Parathyroid adenoma (tissue), 2 donors: ENCODE data around the gene ITGB1BP2.
"Not testable (repeated sequence)": the region's sequence is repeated elsewhere in the genome, so short reads cannot be mapped to it uniquely, and the experiment has no call there.

Experiments used
- H2AFZ ChIP-seq: fragments of 300-600 bp; sonication (generic); one replicate; pipeline ENCODE4 v1.7.0; 2017; ENCODE audit warnings: antibody characterized with exemption, mild to moderate bottlenecking
- H3K27ac ChIP-seq: fragments of 300-600 bp; sonication (generic); one replicate; pipeline ENCODE4 v1.7.0; 2017
- H3K27me3 ChIP-seq: fragments of 300-600 bp; sonication (generic); one replicate; pipeline ENCODE4 v1.7.0; 2017; ENCODE audit warnings: low read length; ENCODE audit not compliant: control insufficient read depth, insufficient read depth
- H3K36me3 ChIP-seq: fragments of 300-600 bp; sonication (generic); one replicate; pipeline ENCODE4 v1.7.0; 2017; ENCODE audit warnings: low read length; ENCODE audit not compliant: control insufficient read depth, insufficient read depth
- H3K4me1 ChIP-seq: fragments of 300-600 bp; sonication (generic); one replicate; pipeline ENCODE4 v1.7.0; 2017; ENCODE audit warnings: control low read depth
- H3K4me2 ChIP-seq: fragments of 300-600 bp; sonication (generic); one replicate; pipeline ENCODE4 v1.7.0; 2017; ENCODE audit warnings: low read length
- H3K4me3 ChIP-seq: fragments of 300-600 bp; sonication (generic); one replicate; pipeline ENCODE4 v1.7.0; 2017; ENCODE audit warnings: low read depth, low read length
- H3K79me2 ChIP-seq: fragments of 300-600 bp; sonication (generic); one replicate; pipeline ENCODE4 v1.7.0; 2017; ENCODE audit warnings: control low read depth
- H3K9ac ChIP-seq: fragments of 300-600 bp; sonication (generic); one replicate; pipeline ENCODE4 v1.7.0; 2017; ENCODE audit warnings: mild to moderate bottlenecking
- H3K9me3 ChIP-seq: fragments of 300-600 bp; sonication (generic); one replicate; pipeline ENCODE4 v1.7.0; 2017; ENCODE audit warnings: low read length; ENCODE audit not compliant: control insufficient read depth
- TF ChIP-seq, protein P1 (sequence below): fragments of 300-600 bp; sonication (generic); IDR thresholded peaks from one replicate; pipeline ENCODE4 v1.7.0; 2017; ENCODE audit warnings: antibody characterized with exemption, mild to moderate bottlenecking
- donor health status: primary hyperparathyroidism.

ITGB1BP2 gene

DNA sequence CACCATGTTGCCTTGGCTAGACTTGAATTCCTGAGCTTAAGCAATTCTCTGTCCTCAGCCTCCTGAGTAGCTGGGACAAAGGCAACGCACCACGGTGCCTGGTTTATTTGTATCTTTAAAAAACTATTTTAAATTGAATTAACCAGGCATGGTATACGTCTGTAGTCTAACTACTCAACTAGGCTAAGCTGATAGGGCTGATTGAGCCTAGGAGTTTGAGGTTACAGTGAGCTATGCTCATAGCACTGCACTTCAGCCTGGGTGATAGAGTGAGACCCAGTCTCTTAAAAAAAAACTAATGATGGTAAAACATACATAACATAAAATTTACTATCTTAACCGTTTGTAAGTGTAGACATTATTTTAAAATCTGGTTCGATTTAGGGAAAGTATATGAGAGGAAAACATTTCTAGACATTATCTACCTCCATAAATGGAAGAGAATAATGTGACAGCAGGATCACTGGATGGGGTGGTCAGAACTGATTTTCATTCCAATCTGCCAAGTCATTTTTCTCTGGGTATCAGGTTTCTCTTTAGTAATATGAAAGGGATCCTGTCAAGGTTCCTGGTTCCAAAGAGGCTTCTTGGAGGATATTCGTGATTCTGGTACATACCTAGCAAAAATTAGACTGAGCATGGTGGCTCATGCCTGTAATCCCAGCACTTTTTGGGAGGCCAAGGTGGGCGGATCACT lies 8.7 kb upstream of the ITGB1BP2 start:
- Histone ChIP-seq H3K4me1 (no peaks in the 10 kb centered on the region), H3K9me3 (no peaks in the 10 kb centered on the region), H3K27me3 (no peaks in the 10 kb centered on the region), H3K79me2 (peaks cover 3% of the 10 kb centered on the region), H3K4me2 (no peak overlapping the region), H3K27ac (no peak overlapping the region), H3K36me3 (no peaks in the 10 kb centered on the region), H3K4me3 (no peak overlapping the region), H2AFZ (no peak overlapping the region), H3K9ac (no peak overlapping the region)
- TF ChIP-seq, protein P1, sequence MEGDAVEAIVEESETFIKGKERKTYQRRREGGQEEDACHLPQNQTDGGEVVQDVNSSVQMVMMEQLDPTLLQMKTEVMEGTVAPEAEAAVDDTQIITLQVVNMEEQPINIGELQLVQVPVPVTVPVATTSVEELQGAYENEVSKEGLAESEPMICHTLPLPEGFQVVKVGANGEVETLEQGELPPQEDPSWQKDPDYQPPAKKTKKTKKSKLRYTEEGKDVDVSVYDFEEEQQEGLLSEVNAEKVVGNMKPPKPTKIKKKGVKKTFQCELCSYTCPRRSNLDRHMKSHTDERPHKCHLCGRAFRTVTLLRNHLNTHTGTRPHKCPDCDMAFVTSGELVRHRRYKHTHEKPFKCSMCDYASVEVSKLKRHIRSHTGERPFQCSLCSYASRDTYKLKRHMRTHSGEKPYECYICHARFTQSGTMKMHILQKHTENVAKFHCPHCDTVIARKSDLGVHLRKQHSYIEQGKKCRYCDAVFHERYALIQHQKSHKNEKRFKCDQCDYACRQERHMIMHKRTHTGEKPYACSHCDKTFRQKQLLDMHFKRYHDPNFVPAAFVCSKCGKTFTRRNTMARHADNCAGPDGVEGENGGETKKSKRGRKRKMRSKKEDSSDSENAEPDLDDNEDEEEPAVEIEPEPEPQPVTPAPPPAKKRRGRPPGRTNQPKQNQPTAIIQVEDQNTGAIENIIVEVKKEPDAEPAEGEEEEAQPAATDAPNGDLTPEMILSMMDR: no peak

DNA sequence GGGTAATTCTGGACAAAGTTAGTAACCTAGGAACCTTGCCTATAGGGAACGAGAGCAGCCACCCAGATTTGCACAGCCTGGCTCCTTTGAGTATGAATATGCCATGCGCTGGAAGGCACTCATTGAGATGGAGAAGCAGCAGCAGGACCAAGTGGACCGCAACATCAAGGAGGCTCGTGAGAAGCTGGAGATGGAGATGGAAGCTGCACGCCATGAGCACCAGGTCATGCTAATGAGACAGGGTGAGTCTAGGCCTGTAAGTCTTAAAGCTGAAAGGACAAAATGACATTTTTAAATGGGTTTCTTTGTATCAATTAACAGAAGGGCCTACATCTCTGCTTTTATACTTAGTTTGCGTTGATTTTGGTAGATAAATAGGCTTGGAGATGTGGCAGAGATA lies 4.7 kb upstream of the ITGB1BP2 start:
- Histone ChIP-seq H3K4me3 (no peak overlapping the region), H3K27ac (no peak overlapping the region), H3K4me1 (no peaks in the 10 kb centered on the region), H3K79me2 (no peaks in the 10 kb centered on the region), H3K9ac (no peak overlapping the region), H3K4me2 (no peak overlapping the region), H3K36me3 (no peaks in the 10 kb centered on the region), H2AFZ (no peak overlapping the region), H3K9me3 (no peaks in the 10 kb centered on the region), H3K27me3 (no peaks in the 10 kb centered on the region)
- TF ChIP-seq, protein P1: no peak

DNA sequence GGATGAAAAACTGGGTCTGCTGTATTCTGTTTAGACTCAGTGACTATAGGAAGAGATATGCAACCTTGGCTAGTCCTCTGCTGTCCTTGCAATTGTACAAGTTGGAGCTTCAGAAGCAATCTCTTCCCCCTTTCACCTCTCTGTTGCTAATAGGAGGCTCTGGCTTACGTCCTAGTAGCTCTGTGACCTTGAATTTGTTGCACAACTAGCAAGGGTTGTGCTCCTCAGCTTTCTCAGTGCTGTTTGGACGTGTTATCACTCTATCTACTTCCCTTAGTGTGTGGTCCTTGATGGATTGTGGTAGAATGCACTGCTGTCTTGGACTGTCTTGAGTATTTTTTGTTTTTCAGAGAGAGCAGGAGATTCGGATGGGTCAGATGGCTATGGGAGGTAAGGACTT lies 3.4 kb upstream of the ITGB1BP2 start:
- Histone ChIP-seq H3K36me3 (no peaks in the 10 kb centered on the region), H3K9ac (no peak overlapping the region), H3K79me2 (no peaks in the 10 kb centered on the region), H3K27me3 (no peaks in the 10 kb centered on the region), H3K4me3 (no peak overlapping the region), H3K9me3 (no peaks in the 10 kb centered on the region), H3K4me1 (no peaks in the 10 kb centered on the region), H3K27ac (no peak overlapping the region), H3K4me2 (no peak overlapping the region), H2AFZ (no peak overlapping the region)
- TF ChIP-seq, protein P1: no peak

DNA sequence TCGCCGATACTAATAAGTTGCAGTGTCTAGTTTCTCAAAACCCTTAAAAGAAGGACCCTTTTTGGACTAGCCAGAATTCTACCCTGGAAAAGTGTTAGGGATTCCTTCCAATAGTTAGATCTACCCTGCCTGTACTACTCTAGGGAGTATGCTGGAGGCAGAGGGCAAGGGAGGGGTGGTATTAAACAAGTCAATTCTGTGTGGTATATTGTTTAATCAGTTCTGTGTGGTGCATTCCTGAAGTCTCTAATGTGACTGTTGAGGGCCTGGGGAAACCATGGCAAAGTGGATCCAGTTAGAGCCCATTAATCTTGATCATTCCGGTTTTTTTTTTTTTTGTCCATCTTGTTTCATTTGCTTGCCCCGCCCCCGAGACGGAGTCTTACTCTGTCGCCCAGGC lies 1.5 kb upstream of the ITGB1BP2 start:
- not testable (repeated sequence) for H3K4me3 ChIP-seq, H3K4me2 ChIP-seq, H2AFZ ChIP-seq, H3K4me1 ChIP-seq, H3K27me3 ChIP-seq, H3K79me2 ChIP-seq, H3K27ac ChIP-seq, H3K9ac ChIP-seq, H3K9me3 ChIP-seq, H3K36me3 ChIP-seq

DNA sequence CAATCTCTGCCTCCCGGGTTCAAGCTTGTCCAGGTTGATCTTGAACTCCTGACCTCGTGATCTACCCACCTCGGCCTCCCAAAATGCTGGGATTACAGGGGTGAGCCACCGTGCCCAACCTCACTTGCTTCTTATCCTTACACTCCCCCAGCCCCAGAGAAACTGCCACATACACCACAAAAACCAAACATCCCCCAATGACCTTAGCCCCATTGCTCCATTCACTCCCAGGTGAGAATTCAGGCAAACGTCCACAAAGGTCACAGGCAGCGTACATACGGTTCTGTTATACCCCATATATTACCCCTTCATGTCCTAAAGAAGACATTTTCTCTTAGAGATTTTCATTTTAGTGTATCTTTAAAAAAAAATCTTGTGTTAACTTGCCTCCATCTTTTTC lies 1.1 kb upstream of the ITGB1BP2 start:
- not testable (repeated sequence) for H3K27me3 ChIP-seq, H3K4me3 ChIP-seq, H3K27ac ChIP-seq, H3K4me2 ChIP-seq, H3K9ac ChIP-seq, H3K4me1 ChIP-seq, H3K9me3 ChIP-seq, H3K36me3 ChIP-seq, H2AFZ ChIP-seq, H3K79me2 ChIP-seq
